H1 (cell line): ENCODE data around the gene NCK2. TPM values are rescaled to one million over a fixed set of nuclear protein-coding genes. Genes with fewer than 3 reads are reported as not detected.

ENCODE experiments used
- CTCF ChIA-PET: fragments of 300-600 bp; sonication (Branson Sonifier 250); formaldehyde crosslinking; loops from one replicate; lab custom pipeline; 2021; ENCODE audit not compliant: partially characterized antibody; lab: Charles Lee
- POLR2A ChIA-PET: fragments of 300-600 bp; sonication (Branson Sonifier 250); formaldehyde crosslinking; loops from one replicate; lab custom pipeline; 2021; ENCODE audit warnings: inconsistent platforms; ENCODE audit not compliant: partially characterized antibody; lab: Charles Lee
- DNase-seq, 2 experiments: peaks; one replicate each; pipeline versions ENCODE4 v3.0.0 to v3.0.0-alpha.2; 2010 to 2022; ENCODE audit warnings: low spot score in 2 of 2, low read depth in 1 of 2, mixed read lengths in 1 of 2
- FAIRE-seq: peaks from 2 replicates; lab custom pipeline; 2011; peaks lifted over from hg19 to GRCh38; lab: Jason Lieb, UNC
- H2AFZ ChIP-seq: 2 replicates; pipeline ENCODE4 v1.8.1; 2012; ENCODE audit warnings: low read length, inconsistent platforms
- H2AK5ac ChIP-seq: 2 replicates; pipeline ENCODE4 v1.6.1; 2013; ENCODE audit warnings: low read depth, low read length
- H2BK120ac ChIP-seq: replicated peaks from 2 replicates; pipeline ENCODE3; 2013; ENCODE audit warnings: low read depth, low read length, inconsistent platforms
- H2BK12ac ChIP-seq: 2 replicates; pipeline ENCODE4 v1.6.1; 2013; ENCODE audit warnings: low read depth, low read length
- H2BK15ac ChIP-seq: 2 replicates; pipeline ENCODE4 v1.6.1; 2013; ENCODE audit warnings: low read length
- H2BK20ac ChIP-seq: 2 replicates; pipeline ENCODE4 v1.6.1; 2013; ENCODE audit warnings: low read length
- H2BK5ac ChIP-seq: 2 replicates; pipeline ENCODE4 v1.6.1; 2013; ENCODE audit warnings: low read depth, low read length
- H3K14ac ChIP-seq: 2 replicates; pipeline ENCODE4 v1.6.1; 2013; ENCODE audit warnings: inconsistent platforms; ENCODE audit not compliant: insufficient read length
- H3K18ac ChIP-seq: 2 replicates; pipeline ENCODE4 v1.6.1; 2013; ENCODE audit warnings: low read length; ENCODE audit errors: extremely low read depth
- H3K23ac ChIP-seq: 2 replicates; pipeline ENCODE4 v1.6.1; 2013; ENCODE audit warnings: inconsistent platforms; ENCODE audit not compliant: insufficient read length
- H3K23me2 ChIP-seq: 2 replicates; pipeline ENCODE4 v1.6.1; 2013; ENCODE audit warnings: low read depth, low read length
- H3K27ac ChIP-seq: 2 replicates; pipeline ENCODE4 v1.6.1; 2011; ENCODE audit warnings: low read depth, low read length, inconsistent platforms
- H3K27me3 ChIP-seq, 4 experiments: replicated peaks in 1 of 4; 1 replicate in 1 of 4; 2 replicates in 3 of 4; pipeline versions ENCODE4 v1.6.1 to v1.8.1; 2011 to 2013; ENCODE audit warnings: low read length in 3 of 4, mild to moderate bottlenecking in 3 of 4, inconsistent platforms in 2 of 4, mixed read lengths in 2 of 4, moderate library complexity in 1 of 4; ENCODE audit not compliant: control insufficient read depth in 3 of 4, insufficient read depth in 3 of 4; ENCODE audit errors: extremely low read depth in 1 of 4
- H3K36me3 ChIP-seq, 4 experiments: 2 replicates each; pipeline versions ENCODE4 v1.6.1 to v1.8.1; 2011 to 2013; ENCODE audit warnings: mild to moderate bottlenecking in 4 of 4, low read length in 3 of 4, moderate library complexity in 2 of 4, control low read depth in 1 of 4, inconsistent platforms in 1 of 4; ENCODE audit not compliant: insufficient read depth in 4 of 4, control insufficient read depth in 2 of 4
- H3K4ac ChIP-seq: replicated peaks from 2 replicates; pipeline ENCODE3; 2013; ENCODE audit warnings: low read length, low read depth, mixed read lengths, inconsistent platforms; ENCODE audit not compliant: insufficient read length
- H3K4me1 ChIP-seq, 4 experiments: replicated peaks in 1 of 4; 1 replicate in 1 of 4; 2 replicates in 3 of 4; pipeline versions ENCODE4 v1.6.1 to v1.8.1; 2011 to 2013; ENCODE audit warnings: low read length in 3 of 4, inconsistent platforms in 2 of 4, mixed read lengths in 1 of 4; ENCODE audit not compliant: insufficient read depth in 4 of 4, control insufficient read depth in 3 of 4
- H3K4me2 ChIP-seq, 2 experiments: 2 replicates each; pipeline versions ENCODE4 v1.6.1 to v1.8.1; 2011 to 2013; ENCODE audit warnings: low read depth in 2 of 2, low read length in 2 of 2, control low read depth in 1 of 2, inconsistent platforms in 1 of 2, mild to moderate bottlenecking in 1 of 2; ENCODE audit not compliant: insufficient read depth in 1 of 2
- H3K4me3 ChIP-seq, 4 experiments: fragments of 200-600, 300-600 bp in 1 of 4; sonication (generic), shearing (Covaris generic), sonication (Bioruptor Twin) in 1 of 4; 2 replicates each; pipeline versions ENCODE4 v1.5.1 to v1.8.1; 2011 to 2016; ENCODE audit warnings: low read length in 4 of 4, low read depth in 3 of 4, control low read depth in 2 of 4, inconsistent platforms in 2 of 4, mild to moderate bottlenecking in 2 of 4, mixed read lengths in 1 of 4, moderate library complexity in 1 of 4; ENCODE audit not compliant: insufficient read depth in 2 of 4; ENCODE audit errors: extremely low read depth in 1 of 4
- H3K56ac ChIP-seq: replicated peaks from 2 replicates; pipeline ENCODE3; 2013; ENCODE audit warnings: low read depth, mild to moderate bottlenecking, mixed read lengths, low read length, inconsistent platforms; ENCODE audit not compliant: insufficient read length
- H3K79me1 ChIP-seq: 2 replicates; pipeline ENCODE4 v1.6.1; 2013; ENCODE audit warnings: low read depth, low read length, control low read depth
- H3K79me2 ChIP-seq, 2 experiments: 2 replicates each; pipeline versions ENCODE4 v1.6.1 to v1.8.1; 2012 to 2013; ENCODE audit warnings: low read length in 2 of 2, mild to moderate bottlenecking in 2 of 2, inconsistent platforms in 1 of 2; ENCODE audit not compliant: insufficient read depth in 2 of 2, control insufficient read depth in 1 of 2
- H3K9ac ChIP-seq, 4 experiments: replicated peaks in 1 of 4; 1 replicate in 1 of 4; 2 replicates in 3 of 4; pipeline versions ENCODE4 v1.6.1 to v1.8.1; 2011 to 2013; ENCODE audit warnings: low read depth in 3 of 4, low read length in 3 of 4, control low read depth in 2 of 4, mild to moderate bottlenecking in 2 of 4, moderate library complexity in 2 of 4, inconsistent platforms in 1 of 4; ENCODE audit errors: extremely low read depth in 1 of 4
- H3K9me3 ChIP-seq, 2 experiments: 2 replicates each; pipeline versions ENCODE4 v1.6.1 to v1.8.1; 2012 to 2013; ENCODE audit warnings: mild to moderate bottlenecking in 2 of 2, moderate library complexity in 2 of 2, control low read depth in 1 of 2, inconsistent platforms in 1 of 2, low read depth in 1 of 2, low read length in 1 of 2, mixed read lengths in 1 of 2; ENCODE audit not compliant: insufficient read depth in 2 of 2
- H4K20me1 ChIP-seq, 2 experiments: replicated peaks in 1 of 2; 2 replicates each; pipeline versions ENCODE3 to v1.8.1; 2011 to 2013; ENCODE audit warnings: inconsistent platforms in 2 of 2, low read length in 2 of 2, mild to moderate bottlenecking in 1 of 2; ENCODE audit not compliant: insufficient read depth in 2 of 2, control insufficient read depth in 1 of 2
- H4K5ac ChIP-seq: 2 replicates; pipeline ENCODE4 v1.6.1; 2013; ENCODE audit warnings: low read length, low read depth, mixed read lengths, inconsistent platforms; ENCODE audit not compliant: insufficient read length
- H4K8ac ChIP-seq: 2 replicates; pipeline ENCODE4 v1.8.0; 2013; ENCODE audit warnings: mild to moderate bottlenecking, moderate library complexity, low read length, inconsistent platforms; ENCODE audit not compliant: insufficient read depth; ENCODE audit errors: extremely low read depth
- H4K91ac ChIP-seq: replicated peaks from 2 replicates; pipeline ENCODE3; 2013; ENCODE audit warnings: low read length, mixed read lengths, inconsistent platforms; ENCODE audit not compliant: insufficient read length
- BACH1 ChIP-seq: IDR thresholded peaks from 2 replicates; pipeline ENCODE4 v1.6.1; 2012; ENCODE audit warnings: low read length, improper control_type of control experiment
- CBX8 ChIP-seq: fragments of 300-800, 300-1000 bp; sonication (generic); IDR thresholded peaks from 2 replicates; pipeline ENCODE4 v1.7.1; 2016; ENCODE audit warnings: low read depth, low read length, borderline replicate concordance
- CHD1 ChIP-seq: IDR thresholded peaks from 2 replicates; pipeline ENCODE4 v1.6.1; 2012; ENCODE audit warnings: low read depth, low read length, improper control_type of control experiment
- CHD2 ChIP-seq: IDR thresholded peaks from 2 replicates; pipeline ENCODE4 v1.6.1; 2012; ENCODE audit warnings: low read length, improper control_type of control experiment
- PHF8 ChIP-seq: fragments of 200-600 bp; sonication (generic); conservative IDR thresholded peaks from 2 replicates; pipeline ENCODE4 v1.7.1; 2012; ENCODE audit warnings: low read depth, mild to moderate bottlenecking, inconsistent platforms, low read length, moderate library complexity
- RNF2 ChIP-seq: fragments of 200-900, 300-1000 bp; sonication (generic); IDR thresholded peaks from 2 replicates; pipeline ENCODE4 v1.7.1; 2016; ENCODE audit warnings: borderline replicate concordance, low read depth, mild to moderate bottlenecking, antibody characterized with exemption, low read length; ENCODE audit not compliant: poor library complexity, severe bottlenecking; ENCODE audit errors: missing control alignments
- SIRT6 ChIP-seq: IDR thresholded peaks from one replicate; pipeline ENCODE4 v1.7.1; 2012; ENCODE audit warnings: low read length, inconsistent platforms
- SUZ12 ChIP-seq: fragments of 200-600 bp; sonication (generic); IDR thresholded peaks from 2 replicates; pipeline ENCODE4 v1.6.1; 2012; ENCODE audit warnings: mild to moderate bottlenecking, inconsistent platforms, low read length, moderate library complexity, mixed read lengths
- TAF1 ChIP-seq: IDR thresholded peaks from 2 replicates; pipeline ENCODE4 v1.6.1; 2011; ENCODE audit warnings: mild to moderate bottlenecking, low read depth, low read length
- ZNF274 ChIP-seq: IDR thresholded peaks from 2 replicates; pipeline ENCODE4 v1.7.0; 2012; ENCODE audit warnings: low read length, borderline replicate concordance; ENCODE audit errors: extremely low read depth
- whole genome bisulfite sequencing, 2 experiments: shearing (Covaris generic) in 1 of 2; methylation state at CpG; one replicate each; pipeline versions ENCODE4 v1.1.6 to v1.1.7; 2013 to 2015; ENCODE audit warnings: low lambda C conversion rate in 2 of 2, mixed read lengths in 2 of 2, inconsistent platforms in 1 of 2, low coverage in 1 of 2, missing lambda C conversion rate in 1 of 2; ENCODE audit not compliant: insufficient replicate concordance in 2 of 2, insufficient coverage in 1 of 2, insufficient read length in 1 of 2; ENCODE audit errors: extremely low coverage in 1 of 2, missing lambda C conversion rate in 1 of 2; 5-methylcytosine and 5-hydroxymethylcytosine counted together
- polyA plus RNA-seq, 7 experiments: library from polyadenylated mRNA; depleted of rRNA in 3 of 7; stranded (reverse) in 5 of 7; unstranded in 2 of 7; fragments of >200 nt in 5 of 7; fragments of 200-250 nt in 2 of 7; gene quantifications; 1 replicate in 5 of 7; 2 replicates in 1 of 7; 4 replicates in 1 of 7; pipeline versions ENCODE4 v1.2.1 to v1.2.3, GENCODE V29; 2011 to 2013; ENCODE audit warnings: missing spikeins in 2 of 7, mixed read lengths in 2 of 7
- total RNA-seq: library from RNA; stranded (reverse); fragmentation: NEBNext Ultra II Directional; extraction: Animal tissue kit (Norgen Biotek cat#: 25700); gene quantifications from 2 replicates; pipeline ENCODE4 v1.2.1, GENCODE V29; 2021
- TF ChIP-seq, protein P1 (sequence below): IDR thresholded peaks from 2 replicates; pipeline ENCODE4 v1.6.1; 2012; ENCODE audit warnings: inconsistent platforms
- TF ChIP-seq, protein P2 (sequence below): IDR thresholded peaks from 2 replicates; pipeline ENCODE4 v1.6.1; 2012; ENCODE audit warnings: low read length, inconsistent platforms

NCK2 gene
- total and polyA plus RNA-seq, 2 of the 8 experiments (the other 6 are each of a cell fraction or from before 2014, with no cell fraction given): 30.3 to 65.7 TPM

DNA sequence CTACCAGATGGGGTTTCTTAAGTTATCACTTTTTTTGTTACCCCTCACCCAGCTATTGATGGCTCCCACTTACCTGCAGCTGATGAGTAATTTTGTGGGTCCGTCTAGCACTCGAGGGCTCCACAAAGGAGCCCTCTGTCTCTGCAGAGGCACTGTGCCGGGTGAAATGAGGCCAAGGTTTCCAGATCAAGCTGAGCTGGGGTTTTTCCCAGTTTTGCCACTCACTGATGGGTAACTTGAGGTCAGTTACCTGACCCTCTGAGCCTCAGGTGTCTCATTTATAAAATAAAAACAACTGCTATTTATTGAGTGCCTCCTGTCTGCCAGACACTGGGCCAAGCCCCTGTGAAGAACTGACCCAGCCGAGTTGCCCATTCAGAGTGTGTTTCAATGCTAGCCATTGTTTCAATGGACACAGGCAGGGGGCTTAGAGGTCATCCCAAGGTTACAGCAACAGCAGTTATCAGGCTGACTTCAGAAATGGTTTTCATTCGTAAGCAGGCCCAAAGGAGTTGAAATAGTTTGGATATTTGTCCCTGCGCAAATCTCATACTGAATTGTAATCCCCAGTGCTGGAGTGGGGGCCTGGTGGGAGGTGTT, 192.9 kb downstream of the NCK2 start:
- Histone ChIP-seq H2BK20ac (no peak overlapping the region), H2AK5ac (no peak overlapping the region), H3K18ac (no peak overlapping the region), H2BK5ac (no peak overlapping the region), H4K8ac (no peak overlapping the region), H2BK12ac (no peak overlapping the region), H3K4me3 (no peak overlapping the region), H3K56ac (no peak overlapping the region), H3K9ac (no peak overlapping the region; a peak in 1 of 7 replicates), H3K79me2 (no peaks in the 10 kb centered on the region), H3K27me3 (no peaks in the 10 kb centered on the region), H2BK15ac (no peak overlapping the region), H3K14ac (no peak overlapping the region), H3K36me3 (no peaks in the 10 kb centered on the region), H3K23ac (no peak overlapping the region), H3K4me2 (no peak overlapping the region), H4K91ac (no peak overlapping the region), H4K20me1 (peaks cover 0 to 1% of the 10 kb centered on the region in 2 experiments), H3K4me1 (no peaks in the 10 kb centered on the region), H3K79me1 (no peaks in the 10 kb centered on the region; the same call in 1 of the 2 replicates), H2BK120ac (no peak overlapping the region), H3K27ac (no peak overlapping the region), H3K4ac (no peak overlapping the region), H3K9me3 (no peaks in the 10 kb centered on the region), H2AFZ (no peak overlapping the region), H3K23me2 (peaks cover 15% of the 10 kb centered on the region), H4K5ac (no peak overlapping the region)
- CTCF ChIA-PET: interaction anchor here (1.1 kb wide), 1 partner anchor 11 kb away, joined by 3 read pairs; no protein-coding TSS in a partner anchor
- TF ChIP-seq, protein P1, sequence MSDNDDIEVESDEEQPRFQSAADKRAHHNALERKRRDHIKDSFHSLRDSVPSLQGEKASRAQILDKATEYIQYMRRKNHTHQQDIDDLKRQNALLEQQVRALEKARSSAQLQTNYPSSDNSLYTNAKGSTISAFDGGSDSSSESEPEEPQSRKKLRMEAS: no peak
- TF ChIP-seq BACH1 (no peak), PHF8 (no peak), SUZ12 (no peak), TAF1 (no peak), CHD1 (no peak), CHD2 (no peak), CBX8 (no peak), SIRT6 (no peak), ZNF274 (no peak), RNF2 (no peak)
- TF ChIP-seq, protein P2, sequence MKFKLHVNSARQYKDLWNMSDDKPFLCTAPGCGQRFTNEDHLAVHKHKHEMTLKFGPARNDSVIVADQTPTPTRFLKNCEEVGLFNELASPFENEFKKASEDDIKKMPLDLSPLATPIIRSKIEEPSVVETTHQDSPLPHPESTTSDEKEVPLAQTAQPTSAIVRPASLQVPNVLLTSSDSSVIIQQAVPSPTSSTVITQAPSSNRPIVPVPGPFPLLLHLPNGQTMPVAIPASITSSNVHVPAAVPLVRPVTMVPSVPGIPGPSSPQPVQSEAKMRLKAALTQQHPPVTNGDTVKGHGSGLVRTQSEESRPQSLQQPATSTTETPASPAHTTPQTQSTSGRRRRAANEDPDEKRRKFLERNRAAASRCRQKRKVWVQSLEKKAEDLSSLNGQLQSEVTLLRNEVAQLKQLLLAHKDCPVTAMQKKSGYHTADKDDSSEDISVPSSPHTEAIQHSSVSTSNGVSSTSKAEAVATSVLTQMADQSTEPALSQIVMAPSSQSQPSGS: no peak
- POLR2A ChIA-PET: no interaction called here
- 87% methylated on average over 6 of the region's 6 CpGs; no CpG with 5 or more reads in 1 of the 2 experiments for WGBS, 2 experiments
- DNase-seq (no peak), FAIRE-seq (no peak)
